ENCODE measurements around the gene C16orf74. TPM values are rescaled to one million over a fixed set of nuclear protein-coding genes. Genes with fewer than 3 reads are reported as not detected.

Gene C16orf74
- total and polyA plus RNA-seq, 5 donors from 2014 or later: 5.5 to 41.6 (median 26.2) TPM

GRCh38 chr16:85704900-85705846 lies 45.7 kb downstream of the C16orf74 start:
- Histone ChIP-seq H3K4me3 (ENCODE audit: low read depth, low read length) (no peak overlapping the region), H3K27me3 (ENCODE audit: control insufficient read depth, insufficient read depth, low read length) (no peaks in the 10 kb centered on the region), H3K4me1 (ENCODE audit: control insufficient read depth, insufficient read depth, low read length, poor library complexity, severe bottlenecking) (no peaks in the 10 kb centered on the region), H3K27ac (ENCODE audit: insufficient read depth, low read length, poor library complexity, severe bottlenecking) (no peak overlapping the region), H3K36me3 (ENCODE audit: control insufficient read depth, insufficient read depth, low read length) (no peaks in the 10 kb centered on the region), H3K9me3 (ENCODE audit: control insufficient read depth in 2 of 2, low read length in 2 of 2) (no peaks in the 10 kb centered on the region)
- Mint-ChIP-seq H3K36me3 (no peaks in the 10 kb centered on the region), H3K4me1 (no peaks in the 10 kb centered on the region), H3K27me3 (peaks cover 4% of the 10 kb centered on the region), H3K27ac (peak overlapping the region in 1 of 3 donors; percentile 38), H3K9me3 (peaks cover 0 to 2% (median 0%) of the 10 kb centered on the region in 7 donors), H3K4me3 (no peak overlapping the region)
- DNase-seq (no peak), ATAC-seq (ENCODE audit: low read depth in 2 of 2) (no peak)

- DNase-seq (no peak), ATAC-seq (ENCODE audit: low read depth in 2 of 2) (no peak)
- Histone ChIP-seq H3K36me3 (ENCODE audit: control insufficient read depth, insufficient read depth, low read length) (no peaks in the 10 kb centered on the region), H3K27me3 (ENCODE audit: control insufficient read depth, insufficient read depth, low read length) (no peaks in the 10 kb centered on the region), H3K4me3 (ENCODE audit: low read depth, low read length) (no peak overlapping the region), H3K27ac (ENCODE audit: insufficient read depth, low read length, poor library complexity, severe bottlenecking) (no peak overlapping the region), H3K4me1 (ENCODE audit: control insufficient read depth, insufficient read depth, low read length, poor library complexity, severe bottlenecking) (no peaks in the 10 kb centered on the region), H3K9me3 (ENCODE audit: control insufficient read depth in 2 of 2, low read length in 2 of 2) (no peaks in the 10 kb centered on the region)
- H3K9me3 Mint-ChIP-seq: peaks cover 0 to 2% (median 0%) of the 10 kb centered on the region in 7 donors
- H3K36me3 Mint-ChIP-seq: no peaks in the 10 kb centered on the region
- H3K27ac Mint-ChIP-seq: no peak overlapping the region
- peaks cover 4% of the 10 kb centered on the region for H3K27me3 Mint-ChIP-seq
- H3K4me1 Mint-ChIP-seq: no peaks in the 10 kb centered on the region
- H3K4me3 Mint-ChIP-seq: no peak overlapping the region
Measured at GRCh38 chr16:85704011-85704410, 46.9 kb downstream of the C16orf74 start.

- H3K27ac ChIP-seq (ENCODE audit: insufficient read depth, low read length, poor library complexity, severe bottlenecking): no peak overlapping the region
- Mint-ChIP-seq H3K4me3 (no peak overlapping the region), H3K9me3 (peaks cover 0 to 2% (median 0%) of the 10 kb centered on the region in 7 donors), H3K4me1 (no peaks in the 10 kb centered on the region), H3K27me3 (peaks cover 9% of the 10 kb centered on the region), H3K36me3 (no peaks in the 10 kb centered on the region), H3K27ac (no peak overlapping the region)
- H3K4me1 ChIP-seq (ENCODE audit: control insufficient read depth, insufficient read depth, low read length, poor library complexity, severe bottlenecking): no peaks in the 10 kb centered on the region
- H3K36me3 ChIP-seq (ENCODE audit: control insufficient read depth, insufficient read depth, low read length): no peaks in the 10 kb centered on the region
- no peaks in the 10 kb centered on the region for H3K9me3 ChIP-seq (ENCODE audit: control insufficient read depth in 2 of 2, low read length in 2 of 2)
- no peaks in the 10 kb centered on the region for H3K27me3 ChIP-seq (ENCODE audit: control insufficient read depth, insufficient read depth, low read length)
- DNase-seq: no peak
- no peak overlapping the region for H3K4me3 ChIP-seq (ENCODE audit: low read depth, low read length)
- no peak for ATAC-seq (ENCODE audit: low read depth in 2 of 2)
Measured at GRCh38 chr16:85699628-85700027, 51.3 kb downstream of the C16orf74 start.

DNA sequence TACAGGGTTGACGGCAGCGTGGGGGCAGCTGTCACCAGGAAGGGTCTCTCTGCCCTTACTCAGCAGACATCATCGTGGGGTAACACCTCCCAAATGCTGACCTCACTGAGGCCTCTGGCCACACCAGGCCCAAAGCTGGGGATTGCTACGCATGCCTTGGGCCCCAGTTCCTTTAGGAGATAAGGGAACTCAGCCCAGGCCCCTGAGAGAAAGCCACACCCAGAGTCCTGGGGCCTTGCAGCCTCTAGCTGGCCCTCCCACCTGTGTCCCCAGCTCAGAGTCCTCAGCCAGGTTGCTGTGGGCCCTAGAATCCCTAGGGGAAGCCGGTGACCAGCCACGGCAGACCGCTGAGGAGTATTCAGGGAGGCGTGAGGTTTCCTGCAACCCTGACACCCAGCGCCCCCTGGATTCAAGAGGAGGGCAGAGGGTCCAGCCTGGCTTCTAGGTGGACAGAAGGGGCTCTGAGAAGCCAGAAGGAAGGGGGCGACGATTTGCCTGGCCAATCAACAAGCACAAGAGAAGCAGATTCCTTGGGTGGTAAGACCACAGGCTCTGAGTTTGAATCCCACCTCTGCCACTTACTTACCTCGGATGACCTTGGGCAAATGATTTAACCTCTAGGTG lies 51.8 kb downstream of the C16orf74 start:
- no peak overlapping the region for H3K4me3 Mint-ChIP-seq
- peaks cover 0 to 2% (median 0%) of the 10 kb centered on the region in 7 donors for H3K9me3 Mint-ChIP-seq
- Histone ChIP-seq H3K36me3 (ENCODE audit: control insufficient read depth, insufficient read depth, low read length) (no peaks in the 10 kb centered on the region), H3K9me3 (ENCODE audit: control insufficient read depth in 2 of 2, low read length in 2 of 2) (no peaks in the 10 kb centered on the region), H3K27me3 (ENCODE audit: control insufficient read depth, insufficient read depth, low read length) (no peaks in the 10 kb centered on the region), H3K4me3 (ENCODE audit: low read depth, low read length) (no peak overlapping the region), H3K4me1 (ENCODE audit: control insufficient read depth, insufficient read depth, low read length, poor library complexity, severe bottlenecking) (no peaks in the 10 kb centered on the region), H3K27ac (ENCODE audit: insufficient read depth, low read length, poor library complexity, severe bottlenecking) (no peak overlapping the region)
- H3K36me3 Mint-ChIP-seq: no peaks in the 10 kb centered on the region
- DNase-seq: no peak
- H3K4me1 Mint-ChIP-seq: no peaks in the 10 kb centered on the region
- ATAC-seq (ENCODE audit: low read depth in 2 of 2): no peak
- H3K27me3 Mint-ChIP-seq: peaks cover 15% of the 10 kb centered on the region
- no peak overlapping the region for H3K27ac Mint-ChIP-seq

GRCh38 chr16:85698459-85698891 lies 52.4 kb downstream of the C16orf74 start:
- Mint-ChIP-seq H3K4me3 (no peak overlapping the region), H3K36me3 (no peaks in the 10 kb centered on the region), H3K4me1 (no peaks in the 10 kb centered on the region), H3K9me3 (peaks cover 0 to 2% (median 0%) of the 10 kb centered on the region in 7 donors), H3K27me3 (peaks cover 16% of the 10 kb centered on the region), H3K27ac (no peak overlapping the region)
- no peaks in the 10 kb centered on the region for H3K36me3 ChIP-seq (ENCODE audit: control insufficient read depth, insufficient read depth, low read length)
- no peak overlapping the region for H3K27ac ChIP-seq (ENCODE audit: insufficient read depth, low read length, poor library complexity, severe bottlenecking)
- DNase-seq (no peak), ATAC-seq (ENCODE audit: low read depth in 2 of 2) (no peak)
- no peaks in the 10 kb centered on the region for H3K4me1 ChIP-seq (ENCODE audit: control insufficient read depth, insufficient read depth, low read length, poor library complexity, severe bottlenecking)
- H3K4me3 ChIP-seq (ENCODE audit: low read depth, low read length): no peak overlapping the region
- no peaks in the 10 kb centered on the region for H3K27me3 ChIP-seq (ENCODE audit: control insufficient read depth, insufficient read depth, low read length)
- no peaks in the 10 kb centered on the region for H3K9me3 ChIP-seq (ENCODE audit: control insufficient read depth in 2 of 2, low read length in 2 of 2)

GRCh38 chr16:85697431-85697830 lies 53.5 kb downstream of the C16orf74 start:
- peaks cover 14% of the 10 kb centered on the region for H3K27me3 Mint-ChIP-seq
- no peak overlapping the region for H3K4me3 Mint-ChIP-seq
- Histone ChIP-seq H3K9me3 (ENCODE audit: control insufficient read depth in 2 of 2, low read length in 2 of 2) (no peaks in the 10 kb centered on the region), H3K27me3 (ENCODE audit: control insufficient read depth, insufficient read depth, low read length) (no peaks in the 10 kb centered on the region), H3K4me3 (ENCODE audit: low read depth, low read length) (no peak overlapping the region), H3K27ac (ENCODE audit: insufficient read depth, low read length, poor library complexity, severe bottlenecking) (no peak overlapping the region), H3K36me3 (ENCODE audit: control insufficient read depth, insufficient read depth, low read length) (no peaks in the 10 kb centered on the region), H3K4me1 (ENCODE audit: control insufficient read depth, insufficient read depth, low read length, poor library complexity, severe bottlenecking) (no peaks in the 10 kb centered on the region)
- H3K27ac Mint-ChIP-seq: peak overlapping the region in 1 of 3 donors; percentile 45
- no peaks in the 10 kb centered on the region for H3K4me1 Mint-ChIP-seq
- H3K9me3 Mint-ChIP-seq: peaks cover 0 to 2% (median 0%) of the 10 kb centered on the region in 7 donors
- no peak for ATAC-seq (ENCODE audit: low read depth in 2 of 2)
- no peak for DNase-seq
- H3K36me3 Mint-ChIP-seq: no peaks in the 10 kb centered on the region

DNA sequence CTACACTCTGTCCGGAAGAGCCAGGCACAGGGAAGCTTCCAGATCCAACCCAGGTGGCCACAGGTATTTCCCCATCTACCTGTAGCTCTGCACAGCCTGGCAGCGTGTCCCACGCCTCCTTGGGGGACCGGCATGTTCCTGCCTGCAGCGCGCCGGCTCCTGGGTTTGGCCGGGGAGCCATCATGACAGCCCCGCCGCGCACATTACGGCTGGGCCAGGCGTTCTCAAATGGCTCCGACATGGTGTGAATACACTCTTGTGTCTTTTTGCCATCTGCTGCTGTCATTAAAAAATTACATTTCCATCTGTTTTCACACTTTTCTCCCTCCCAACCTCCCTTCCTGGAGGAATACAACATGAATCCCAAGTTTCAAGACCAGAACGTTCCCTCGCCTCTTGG lies 54.1 kb downstream of the C16orf74 start:
- Mint-ChIP-seq H3K27ac (no peak overlapping the region), H3K9me3 (peaks cover 0 to 1% (median 0%) of the 10 kb centered on the region in 7 donors), H3K4me1 (no peaks in the 10 kb centered on the region), H3K4me3 (no peak overlapping the region), H3K27me3 (peaks cover 21% of the 10 kb centered on the region), H3K36me3 (no peaks in the 10 kb centered on the region)
- ATAC-seq (ENCODE audit: low read depth in 2 of 2): no peak
- no peaks in the 10 kb centered on the region for H3K36me3 ChIP-seq (ENCODE audit: control insufficient read depth, insufficient read depth, low read length)
- no peaks in the 10 kb centered on the region for H3K4me1 ChIP-seq (ENCODE audit: control insufficient read depth, insufficient read depth, low read length, poor library complexity, severe bottlenecking)
- no peak for DNase-seq
- no peak overlapping the region for H3K4me3 ChIP-seq (ENCODE audit: low read depth, low read length)
- H3K9me3 ChIP-seq (ENCODE audit: control insufficient read depth in 2 of 2, low read length in 2 of 2): no peaks in the 10 kb centered on the region
- H3K27ac ChIP-seq (ENCODE audit: insufficient read depth, low read length, poor library complexity, severe bottlenecking): no peak overlapping the region
- H3K27me3 ChIP-seq (ENCODE audit: control insufficient read depth, insufficient read depth, low read length): no peaks in the 10 kb centered on the region

Measured in CD4-positive, CD25-positive, alpha-beta regulatory T cell (primary cell).